A673 (cell line): ENCODE data around the gene DUSP11.
"Not testable (repeated sequence)": the region's sequence is repeated elsewhere in the genome, so short reads cannot be mapped to it uniquely, and the experiment has no call there.

Experiments
- EZH2 ChIP-seq: fragments of 200-600 bp; sonication (generic); IDR thresholded peaks from 2 replicates; pipeline ENCODE4 v1.6.1; 2017; ENCODE audit warnings: borderline replicate concordance, low read depth, mild to moderate bottlenecking, mixed read lengths, antibody characterized with exemption, low read length; ENCODE audit not compliant: poor library complexity, severe bottlenecking
- TF ChIP-seq, protein P1 (sequence below): fragments of 300-800, 200-600 bp; sonication (generic); conservative IDR thresholded peaks from 2 replicates; pipeline ENCODE4 v1.5.1; 2017; ENCODE audit warnings: low read depth, mild to moderate bottlenecking, antibody characterized with exemption, low read length, moderate library complexity, mixed read lengths

DNA sequence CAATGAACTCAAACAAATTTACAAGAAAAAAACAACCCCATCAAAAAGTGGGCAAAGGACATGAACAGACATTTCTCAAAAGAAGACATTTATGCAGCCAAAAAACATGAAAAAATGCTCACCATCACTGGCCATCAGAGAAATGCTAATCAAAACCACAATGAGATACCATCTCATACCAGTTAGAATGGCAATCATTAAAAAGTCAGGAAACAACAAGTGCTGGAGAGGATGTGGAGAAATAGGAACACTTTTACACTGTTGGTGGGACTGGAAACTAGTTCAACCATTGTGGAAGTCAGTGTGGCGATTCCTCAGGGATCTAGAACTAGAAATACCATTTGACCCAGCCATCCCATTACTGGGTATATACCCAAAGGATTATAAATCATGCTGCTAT, 53.2 kb downstream of the DUSP11 start:
- TF ChIP-seq, protein P1, sequence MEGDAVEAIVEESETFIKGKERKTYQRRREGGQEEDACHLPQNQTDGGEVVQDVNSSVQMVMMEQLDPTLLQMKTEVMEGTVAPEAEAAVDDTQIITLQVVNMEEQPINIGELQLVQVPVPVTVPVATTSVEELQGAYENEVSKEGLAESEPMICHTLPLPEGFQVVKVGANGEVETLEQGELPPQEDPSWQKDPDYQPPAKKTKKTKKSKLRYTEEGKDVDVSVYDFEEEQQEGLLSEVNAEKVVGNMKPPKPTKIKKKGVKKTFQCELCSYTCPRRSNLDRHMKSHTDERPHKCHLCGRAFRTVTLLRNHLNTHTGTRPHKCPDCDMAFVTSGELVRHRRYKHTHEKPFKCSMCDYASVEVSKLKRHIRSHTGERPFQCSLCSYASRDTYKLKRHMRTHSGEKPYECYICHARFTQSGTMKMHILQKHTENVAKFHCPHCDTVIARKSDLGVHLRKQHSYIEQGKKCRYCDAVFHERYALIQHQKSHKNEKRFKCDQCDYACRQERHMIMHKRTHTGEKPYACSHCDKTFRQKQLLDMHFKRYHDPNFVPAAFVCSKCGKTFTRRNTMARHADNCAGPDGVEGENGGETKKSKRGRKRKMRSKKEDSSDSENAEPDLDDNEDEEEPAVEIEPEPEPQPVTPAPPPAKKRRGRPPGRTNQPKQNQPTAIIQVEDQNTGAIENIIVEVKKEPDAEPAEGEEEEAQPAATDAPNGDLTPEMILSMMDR, result not testable (repeated sequence)
- TF ChIP-seq EZH2, result not testable (repeated sequence)
